NB4 (cell line): ENCODE data around the gene MOB3B.

Experiments used
- CTCF ChIP-seq: IDR thresholded peaks from one replicate; pipeline ENCODE4 v1.5.1; 2012; ENCODE audit warnings: low read depth, low read length
- MAX ChIP-seq: IDR thresholded peaks from 2 replicates; pipeline ENCODE4 v1.6.1; 2011; ENCODE audit warnings: low read depth, low read length
- POLR2A ChIP-seq: IDR thresholded peaks from 2 replicates; pipeline ENCODE4 v1.6.1; 2011; ENCODE audit warnings: mild to moderate bottlenecking; ENCODE audit not compliant: insufficient read length; ENCODE audit errors: extremely low read depth

GRCh38 chr9:27335075-27335474 is 194.5 kb downstream of the MOB3B start:
- no peak for TF ChIP-seq POLR2A
- TF ChIP-seq CTCF, result no peak
- TF ChIP-seq MAX, result no peak
